Keratinocyte (primary cell): ENCODE measurements around the gene BRINP3.

Experiments used
- EZH2 ChIP-seq: IDR thresholded peaks from one replicate; pipeline ENCODE4 v1.6.1; 2012; ENCODE audit warnings: inconsistent platforms, mild to moderate bottlenecking, low read length, moderate library complexity
- TF ChIP-seq, protein P1 (sequence below), 3 experiments: IDR thresholded peaks in 1 of 3; conservative IDR thresholded peaks in 1 of 3; optimal IDR thresholded peaks in 1 of 3; 2 replicates in 2 of 3; 3 replicates in 1 of 3; pipeline versions ENCODE3 to v1.5.1; 2011; ENCODE audit warnings: low read length in 3 of 3, mild to moderate bottlenecking in 3 of 3, moderate library complexity in 2 of 3, control low read depth in 1 of 3, inconsistent platforms in 1 of 3; ENCODE audit not compliant: insufficient read depth in 2 of 3; ENCODE audit errors: extremely low read depth in 1 of 3

DNA sequence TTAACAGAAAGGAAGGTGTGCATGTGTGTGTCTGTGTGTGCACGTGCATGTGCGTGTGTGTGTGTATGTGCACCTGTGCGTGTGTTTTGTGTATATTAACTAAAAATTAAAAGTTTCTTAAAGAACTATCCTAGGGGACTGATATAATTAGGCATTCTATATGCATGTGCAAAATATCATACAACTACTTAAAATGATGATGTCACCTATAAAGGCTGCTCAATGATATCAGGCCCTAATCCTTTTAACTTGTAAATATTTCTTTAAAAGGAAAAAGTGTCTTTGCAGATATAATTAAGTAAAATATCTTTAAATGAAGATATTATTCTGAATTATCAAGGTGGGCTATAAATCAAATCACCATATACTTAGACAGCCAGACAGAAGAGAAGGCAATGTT is 64.5 kb downstream of the BRINP3 start:
- TF ChIP-seq, protein P1, sequence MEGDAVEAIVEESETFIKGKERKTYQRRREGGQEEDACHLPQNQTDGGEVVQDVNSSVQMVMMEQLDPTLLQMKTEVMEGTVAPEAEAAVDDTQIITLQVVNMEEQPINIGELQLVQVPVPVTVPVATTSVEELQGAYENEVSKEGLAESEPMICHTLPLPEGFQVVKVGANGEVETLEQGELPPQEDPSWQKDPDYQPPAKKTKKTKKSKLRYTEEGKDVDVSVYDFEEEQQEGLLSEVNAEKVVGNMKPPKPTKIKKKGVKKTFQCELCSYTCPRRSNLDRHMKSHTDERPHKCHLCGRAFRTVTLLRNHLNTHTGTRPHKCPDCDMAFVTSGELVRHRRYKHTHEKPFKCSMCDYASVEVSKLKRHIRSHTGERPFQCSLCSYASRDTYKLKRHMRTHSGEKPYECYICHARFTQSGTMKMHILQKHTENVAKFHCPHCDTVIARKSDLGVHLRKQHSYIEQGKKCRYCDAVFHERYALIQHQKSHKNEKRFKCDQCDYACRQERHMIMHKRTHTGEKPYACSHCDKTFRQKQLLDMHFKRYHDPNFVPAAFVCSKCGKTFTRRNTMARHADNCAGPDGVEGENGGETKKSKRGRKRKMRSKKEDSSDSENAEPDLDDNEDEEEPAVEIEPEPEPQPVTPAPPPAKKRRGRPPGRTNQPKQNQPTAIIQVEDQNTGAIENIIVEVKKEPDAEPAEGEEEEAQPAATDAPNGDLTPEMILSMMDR (optimal IDR thresholded peaks at IDR 0.05 in 1 of 3, IDR thresholded peaks at IDR 0.05 in 1 of 3, conservative IDR thresholded peaks at IDR 0.05 in 1 of 3; ENCODE audit: extremely low read depth in 1 of 3, insufficient read depth in 2 of 3, low read length in 3 of 3) = no peak
- no peak for TF ChIP-seq EZH2
